Spleen (tissue), 7 donors: Measurements from ENCODE around the gene TNK2.

Experiments
- POLR2A ChIP-seq, 3 donors: fragments of 450-650 bp; IDR thresholded peaks; one replicate each; pipeline ENCODE4 v1.5.1; 2017; ENCODE audit warnings: antibody characterized with exemption in 3 of 3, mild to moderate bottlenecking in 1 of 3
- POLR2AphosphoS5 ChIP-seq, 3 donors: sonication (generic); formaldehyde crosslinking; IDR thresholded peaks; one replicate each; pipeline ENCODE4 v1.5.1; 2017; ENCODE audit warnings: antibody characterized with exemption in 3 of 3
- TF ChIP-seq, protein P1 (sequence below), 11 experiments: fragments of 200-600 bp in 7 of 11; fragments of 450-650 bp in 4 of 11; sonication (generic) in 4 of 11; IDR thresholded peaks in 8 of 11; conservative IDR thresholded peaks in 3 of 11; 1 replicate in 7 of 11; 2 replicates in 4 of 11; pipeline versions ENCODE4 v1.4.0 to v1.8.0; 2016 to 2021; ENCODE audit warnings: antibody characterized with exemption in 11 of 11, inconsistent platforms in 4 of 11, mild to moderate bottlenecking in 1 of 11
- donor health status: DM: no; HTN: no; CAD: no; lungs with moderate emphysema.
- donor health status: DM: no; HTN: no; CAD: no.
- donor health status: DM: no; HTN: no; CAD: no.

DNA sequence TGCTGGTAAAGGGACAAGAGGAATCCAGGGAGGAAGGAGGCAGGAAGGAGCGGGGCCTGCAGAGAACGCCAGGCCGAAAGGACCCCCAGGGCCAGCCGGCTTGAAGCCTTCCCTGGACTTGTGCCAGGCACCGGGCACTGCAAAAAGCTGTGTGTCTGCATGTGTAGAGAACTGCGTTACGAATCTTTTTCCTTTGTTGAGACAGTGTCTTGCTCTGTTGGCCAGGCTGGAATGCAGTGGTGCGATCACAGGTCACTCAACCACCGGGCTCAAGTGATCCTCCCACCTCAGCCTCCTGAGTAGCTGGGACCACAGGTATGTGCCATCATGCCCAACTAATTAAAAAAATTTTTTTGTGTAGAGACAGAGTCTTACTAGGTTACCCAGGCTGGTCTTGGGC is 79.6 kb downstream of the TNK2 start:
- TF ChIP-seq, protein P1, sequence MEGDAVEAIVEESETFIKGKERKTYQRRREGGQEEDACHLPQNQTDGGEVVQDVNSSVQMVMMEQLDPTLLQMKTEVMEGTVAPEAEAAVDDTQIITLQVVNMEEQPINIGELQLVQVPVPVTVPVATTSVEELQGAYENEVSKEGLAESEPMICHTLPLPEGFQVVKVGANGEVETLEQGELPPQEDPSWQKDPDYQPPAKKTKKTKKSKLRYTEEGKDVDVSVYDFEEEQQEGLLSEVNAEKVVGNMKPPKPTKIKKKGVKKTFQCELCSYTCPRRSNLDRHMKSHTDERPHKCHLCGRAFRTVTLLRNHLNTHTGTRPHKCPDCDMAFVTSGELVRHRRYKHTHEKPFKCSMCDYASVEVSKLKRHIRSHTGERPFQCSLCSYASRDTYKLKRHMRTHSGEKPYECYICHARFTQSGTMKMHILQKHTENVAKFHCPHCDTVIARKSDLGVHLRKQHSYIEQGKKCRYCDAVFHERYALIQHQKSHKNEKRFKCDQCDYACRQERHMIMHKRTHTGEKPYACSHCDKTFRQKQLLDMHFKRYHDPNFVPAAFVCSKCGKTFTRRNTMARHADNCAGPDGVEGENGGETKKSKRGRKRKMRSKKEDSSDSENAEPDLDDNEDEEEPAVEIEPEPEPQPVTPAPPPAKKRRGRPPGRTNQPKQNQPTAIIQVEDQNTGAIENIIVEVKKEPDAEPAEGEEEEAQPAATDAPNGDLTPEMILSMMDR (IDR thresholded peaks at IDR 0.05 in 8 of 11, conservative IDR thresholded peaks at IDR 0.05 in 3 of 11): no peak
- TF ChIP-seq POLR2A (IDR thresholded peaks at IDR 0.05): no peak
- no peak for TF ChIP-seq POLR2AphosphoS5 (IDR thresholded peaks at IDR 0.05)
